ENCODE results near the gene OR1C1.
"Not testable (repeated sequence)": the region's sequence is repeated elsewhere in the genome, so short reads cannot be mapped to it uniquely, and the experiment has no call there.

The OR1C1 gene

GRCh38 chr1:247721222-247721621 lies 39.1 kb downstream of the OR1C1 start:
- TF ChIP-seq POLR2AphosphoS5 (IDR thresholded peaks at IDR 0.05; ENCODE audit: low read depth, low read length) (no peak), TAF1 (IDR thresholded peaks at IDR 0.05; ENCODE audit: borderline replicate concordance, low read depth, low read length) (no peak), POLR2A (IDR thresholded peaks at IDR 0.05; ENCODE audit: low read depth, low read length) (no peak)
- FAIRE-seq = no peak
- DNase-seq (ENCODE audit: insufficient read length) = no peak

- TF ChIP-seq POLR2A (IDR thresholded peaks at IDR 0.05; ENCODE audit: low read depth, low read length) (no peak), POLR2AphosphoS5 (IDR thresholded peaks at IDR 0.05; ENCODE audit: low read depth, low read length) (no peak)
- DNase-seq (ENCODE audit: insufficient read length) = no peak
- no peak for FAIRE-seq
These were observed 43.8 kb downstream of the OR1C1 start, which contains the start of gene OR6F1 for GRCh38 chr1:247716546-247716945. Gene OR6F1 (minus strand): TSS chr1:247716646. CDS start chr1:247712755, 3,891 bp downstream.

GRCh38 chr1:247713753-247714152 lies 46.6 kb downstream of the OR1C1 start:
- DNase-seq (ENCODE audit: insufficient read length) (no peak), FAIRE-seq (no peak)
- TF ChIP-seq POLR2A (IDR thresholded peaks at IDR 0.05; ENCODE audit: low read depth, low read length) (no peak), POLR2AphosphoS5 (IDR thresholded peaks at IDR 0.05; ENCODE audit: low read depth, low read length) (no peak), TAF1 (IDR thresholded peaks at IDR 0.05; ENCODE audit: borderline replicate concordance, low read depth, low read length) (no peak)

GRCh38 chr1:247710681-247711080 lies 49.7 kb downstream of the OR1C1 start:
- FAIRE-seq; DNase-seq (ENCODE audit: insufficient read length): not testable (repeated sequence)
